Inferior parietal cortex (tissue), 1 donor: ENCODE data around the gene SENP6.
"Not testable (repeated sequence)": the region's sequence is repeated elsewhere in the genome, so short reads cannot be mapped to it uniquely, and the experiment has no call there.

Experiments used
- DNase-seq: peaks from one replicate; pipeline ENCODE4 v3.0.0-alpha.2; 2016; ENCODE audit errors: extremely low spot score

The SENP6 gene

DNA sequence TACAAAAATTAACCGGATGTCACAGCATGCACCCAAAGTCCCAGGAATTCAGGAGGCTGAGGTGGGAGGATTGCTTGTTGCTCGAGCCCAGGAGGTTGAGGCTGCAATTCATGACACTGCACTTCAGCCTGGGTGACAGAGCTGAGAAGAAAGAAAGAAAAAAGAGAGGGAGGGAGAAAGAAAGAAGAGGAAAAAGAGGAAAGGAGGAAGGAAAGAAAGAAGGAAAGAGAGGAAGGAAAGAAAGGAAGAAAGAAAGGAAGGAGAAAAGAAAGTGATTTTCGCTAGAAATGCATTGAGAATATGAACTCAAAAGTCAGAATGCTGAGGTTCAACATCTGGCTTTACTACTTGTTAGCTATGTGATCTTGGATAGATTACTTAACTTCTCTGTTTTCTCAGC lies 6.6 kb downstream of the SENP6 start:
- DNase-seq = no peak

DNA sequence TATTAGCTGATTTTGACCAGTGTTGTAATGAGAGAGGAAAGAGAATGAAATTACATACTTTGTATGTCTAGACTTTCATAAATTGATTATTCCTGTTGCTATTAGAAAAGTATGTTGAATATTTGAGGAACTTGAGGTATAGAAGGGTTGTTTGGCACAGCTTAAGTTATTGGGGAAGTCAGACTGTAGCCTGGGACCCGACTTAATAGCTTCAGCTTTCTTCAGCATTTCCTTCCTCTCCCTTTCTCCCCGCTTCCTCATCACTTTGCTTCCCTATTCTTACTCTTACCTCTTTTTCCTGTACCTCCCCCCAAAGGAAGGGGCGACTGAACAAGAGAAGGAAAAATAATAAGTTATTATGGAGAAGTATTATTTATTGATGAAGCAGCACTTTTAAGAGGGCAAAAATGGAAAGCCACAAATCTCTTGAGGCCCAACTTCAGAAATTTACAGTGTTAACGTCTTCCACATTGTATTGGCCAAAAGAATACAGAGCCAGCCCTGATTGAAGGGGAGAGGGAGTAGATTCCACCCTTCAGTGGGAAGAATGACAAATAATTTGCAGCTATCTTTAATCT lies 7.4 kb downstream of the SENP6 start:
- DNase-seq = no peak

DNA sequence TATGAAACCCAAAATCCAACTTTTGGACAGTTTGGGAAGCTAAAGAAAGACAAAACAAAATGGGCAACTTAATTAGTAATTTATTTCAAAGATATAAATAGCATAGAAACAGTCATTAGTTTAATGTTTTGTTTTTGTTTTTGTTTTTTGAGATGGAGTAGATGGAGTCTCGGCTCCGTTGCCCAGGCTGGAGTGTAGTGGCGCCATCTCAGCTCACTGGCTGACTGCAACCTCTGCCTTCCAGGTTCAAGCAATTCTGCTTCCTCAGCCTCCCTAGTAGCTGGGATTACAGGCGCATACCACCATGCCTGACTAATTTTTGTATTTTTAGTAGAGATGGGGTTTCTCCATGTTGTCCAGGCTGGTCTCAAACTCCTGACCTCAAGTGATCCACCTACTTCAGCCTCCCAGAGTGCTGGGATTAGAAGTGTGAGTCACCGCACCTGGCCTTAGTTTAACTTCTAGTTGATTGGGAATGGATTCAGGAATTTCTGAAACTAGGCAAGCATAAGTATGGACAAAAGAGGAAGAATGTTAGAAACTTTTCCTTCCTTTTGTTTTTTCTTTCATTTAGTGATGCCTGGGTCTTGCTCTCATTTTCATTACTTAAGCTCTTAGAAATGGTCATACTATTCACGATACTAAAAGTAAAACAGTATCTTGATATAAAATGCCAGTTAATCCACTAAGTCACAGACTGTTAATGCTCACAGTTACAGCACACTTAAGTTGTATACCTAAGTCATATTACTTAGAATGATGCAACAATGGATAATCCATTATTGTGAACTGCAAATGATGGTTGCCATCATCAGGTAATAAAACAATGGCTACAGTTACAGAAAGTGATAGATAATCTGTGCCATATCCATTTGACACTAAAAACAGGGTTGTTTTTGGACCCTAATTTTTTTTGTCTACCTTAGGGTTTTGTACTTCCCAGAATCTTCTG lies 8.2 kb downstream of the SENP6 start:
- DNase-seq = no peak

DNA sequence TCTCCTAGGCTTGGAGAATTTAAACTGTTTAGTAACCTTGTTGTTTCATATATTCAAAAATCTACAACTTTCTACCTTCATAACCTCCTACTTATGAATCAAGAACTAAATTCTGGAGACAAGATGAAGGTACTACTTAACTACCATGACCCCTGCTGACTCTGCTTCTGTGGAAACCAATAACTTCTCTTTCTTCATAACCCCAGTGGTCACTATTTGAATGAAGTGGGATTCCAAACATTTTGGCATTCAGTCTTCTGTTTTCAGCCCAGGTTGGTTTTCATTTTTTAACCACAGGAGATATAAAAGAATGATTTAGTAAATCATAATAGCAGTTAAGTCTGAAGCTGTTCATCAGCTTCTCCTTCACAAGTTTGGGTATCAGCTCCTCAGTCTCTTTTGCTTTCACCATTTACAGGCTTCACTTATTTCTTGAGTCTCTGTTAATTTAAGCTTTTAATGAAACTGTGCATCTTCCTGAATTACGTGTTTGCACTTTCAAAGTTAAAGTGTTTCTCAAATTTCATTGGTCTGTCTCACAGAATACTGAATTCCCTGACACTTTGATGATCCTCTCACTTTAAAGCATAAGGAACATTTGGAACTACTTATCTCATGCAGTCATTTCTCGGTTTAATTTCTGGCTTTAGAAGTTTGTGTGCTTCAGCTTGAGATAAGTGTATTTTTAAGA lies 9.5 kb downstream of the SENP6 start:
- DNase-seq = no peak

GRCh38 chr6:75611702-75612375 lies 10.2 kb downstream of the SENP6 start:
- no peak for DNase-seq

GRCh38 chr6:75612434-75612833 lies 10.8 kb downstream of the SENP6 start:
- no peak for DNase-seq

DNA sequence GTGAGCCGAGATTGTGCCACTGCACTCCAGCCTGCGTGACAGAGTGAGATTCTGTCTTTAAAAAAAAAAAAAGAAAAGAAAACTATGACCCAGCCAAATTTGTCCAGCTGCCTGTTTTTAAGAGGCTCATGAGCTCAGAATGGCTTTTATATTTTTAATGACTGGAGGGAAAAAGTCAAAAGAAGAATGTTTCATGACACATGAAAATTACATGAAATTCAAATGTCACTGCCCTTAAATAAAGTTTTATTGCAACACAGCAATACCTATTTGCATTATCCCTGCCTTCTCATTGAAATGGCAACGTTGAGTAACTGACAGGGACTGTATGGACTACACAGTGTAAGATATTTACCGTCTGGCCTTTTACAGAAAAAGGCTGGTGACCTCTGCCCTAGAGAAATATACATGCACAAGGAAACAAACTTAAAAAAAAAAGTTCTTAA lies 11.4 kb downstream of the SENP6 start:
- DNase-seq = no peak

DNA sequence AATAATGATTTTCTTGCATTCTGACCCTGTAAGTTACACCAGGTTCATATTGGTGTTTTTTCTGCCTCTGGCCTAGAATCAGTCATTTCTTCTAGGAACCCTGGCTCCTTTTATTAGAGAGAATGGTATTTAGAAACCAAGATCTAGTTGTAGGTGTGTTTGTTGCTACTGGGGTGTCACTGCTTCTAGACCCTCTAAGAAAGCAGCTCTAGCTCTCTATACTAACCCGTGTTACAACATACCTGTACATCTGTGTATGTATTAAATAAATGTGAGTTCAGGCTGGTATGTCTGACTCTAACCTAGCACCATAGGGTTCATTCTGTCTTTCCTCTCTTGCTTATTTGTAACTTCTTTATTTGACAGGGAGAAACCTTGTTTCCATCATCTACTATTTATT lies 16.8 kb downstream of the SENP6 start:
- no peak for DNase-seq

DNA sequence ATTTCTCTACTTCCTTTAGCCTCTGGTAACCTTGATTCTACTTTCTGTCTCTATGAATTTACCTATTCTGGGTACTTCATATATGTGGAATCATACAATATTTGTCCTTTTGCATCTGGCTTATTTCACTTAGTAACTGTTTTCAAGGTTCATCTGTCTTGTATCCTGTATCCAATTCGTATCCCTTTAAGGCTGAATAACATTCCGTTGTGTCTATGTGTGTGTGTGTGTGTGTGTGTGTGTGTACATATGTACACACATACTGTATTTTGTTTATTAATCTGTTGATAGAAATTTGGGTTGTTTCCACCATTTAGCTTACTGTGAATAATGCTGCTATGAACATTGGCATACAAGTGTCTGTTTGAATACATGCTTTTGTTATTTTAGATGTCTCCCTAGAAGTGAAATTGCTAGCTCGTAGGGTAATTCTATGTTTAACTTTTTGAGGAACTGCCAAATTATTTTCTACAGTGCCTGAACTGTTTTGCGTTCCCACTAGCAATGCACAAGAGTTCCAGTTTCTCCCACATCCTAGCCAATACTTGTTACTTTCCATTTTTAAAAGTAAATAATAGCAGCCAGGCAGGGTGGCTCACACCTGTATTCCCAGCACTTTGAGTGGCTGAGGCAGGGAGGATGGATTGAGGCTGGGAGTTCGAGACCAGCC lies 17.7 kb downstream of the SENP6 start:
- DNase-seq = peak; percentile 60

DNA sequence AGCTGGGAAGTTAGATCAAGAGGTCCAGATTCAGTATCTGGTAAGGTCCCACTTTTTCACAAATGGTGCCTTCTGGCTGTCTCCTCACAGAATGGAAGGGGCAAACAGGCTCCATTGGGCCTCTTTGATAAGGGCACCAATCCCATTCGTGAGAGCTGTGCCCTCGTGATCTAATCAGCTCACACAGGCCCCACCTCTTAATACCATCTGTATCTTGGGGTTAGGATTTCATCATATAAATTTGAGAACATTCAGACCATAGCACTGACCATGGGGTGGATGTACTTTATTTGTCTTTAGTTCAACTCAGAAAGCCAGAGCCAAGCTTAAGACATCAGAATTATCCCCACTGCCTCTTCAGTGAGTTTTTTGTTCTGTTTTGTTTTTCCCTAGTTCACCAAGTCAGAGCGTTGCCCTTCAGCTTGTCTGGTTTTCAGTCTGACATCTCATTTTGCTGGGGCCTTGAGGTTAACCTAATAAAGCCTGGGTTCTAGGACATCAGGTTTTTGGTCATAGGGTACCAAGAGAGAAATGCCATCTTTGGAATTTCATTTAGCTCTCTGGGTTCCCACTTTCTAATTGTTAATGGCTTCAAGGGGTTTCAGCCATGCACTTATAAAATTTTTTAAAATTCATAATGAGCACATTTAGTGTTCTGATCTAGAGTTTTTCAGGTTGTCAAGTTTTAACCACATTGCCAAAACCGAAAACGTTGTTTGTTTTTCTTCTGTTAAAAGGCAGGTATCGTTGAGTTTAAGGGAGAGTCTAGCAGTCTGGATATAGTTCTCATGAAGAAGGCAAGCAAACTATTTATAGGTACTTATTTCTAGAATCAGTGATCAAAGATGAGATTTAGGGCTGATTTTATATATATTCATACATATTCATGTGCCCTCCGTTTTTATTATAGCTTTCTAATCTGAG lies 19.0 kb downstream of the SENP6 start:
- DNase-seq = no peak

DNA sequence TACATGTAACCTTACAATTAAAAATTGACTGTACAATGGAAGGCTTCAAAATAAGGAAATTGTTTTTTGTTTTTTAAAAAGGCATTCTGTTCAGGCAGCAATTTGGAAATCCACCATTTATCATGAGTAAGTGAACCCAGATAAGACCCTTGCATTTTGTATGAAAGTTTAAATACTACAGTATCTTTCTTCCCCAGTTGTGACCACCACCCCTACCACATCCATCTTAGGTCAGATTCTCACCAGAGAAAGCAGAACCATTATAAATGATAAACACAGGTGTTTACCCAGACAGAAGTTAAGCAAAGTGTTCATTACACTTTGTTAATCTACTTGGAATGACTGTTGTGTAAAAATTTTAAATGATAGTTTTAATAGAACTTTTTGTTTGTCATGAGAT lies 20.2 kb downstream of the SENP6 start:
- DNase-seq = no peak

DNA sequence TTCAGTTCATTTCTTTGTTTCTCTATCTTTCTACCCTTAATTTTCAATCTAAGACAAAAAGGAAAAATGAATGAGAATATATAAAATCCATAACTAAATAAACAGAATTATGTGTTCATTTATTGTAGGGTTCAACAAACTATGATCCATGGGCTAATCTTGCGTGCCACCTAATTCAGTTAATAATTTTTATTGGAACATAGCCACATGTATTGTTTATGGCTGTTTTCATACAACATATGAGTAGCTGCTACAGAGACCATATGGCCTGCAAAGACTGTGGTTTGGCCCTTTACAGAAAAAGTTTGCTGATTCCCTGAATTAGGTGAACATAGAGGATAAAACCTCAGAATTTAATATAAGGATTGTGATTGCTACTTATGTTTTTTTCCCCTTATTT lies 21.8 kb downstream of the SENP6 start:
- DNase-seq = no peak

GRCh38 chr6:75624335-75624734 lies 22.7 kb downstream of the SENP6 start:
- DNase-seq = no peak

GRCh38 chr6:75624988-75625387 lies 23.3 kb downstream of the SENP6 start:
- DNase-seq = no peak

- no peak for DNase-seq
Observed at GRCh38 chr6:75626561-75626960, 24.9 kb downstream of the SENP6 start.

DNA sequence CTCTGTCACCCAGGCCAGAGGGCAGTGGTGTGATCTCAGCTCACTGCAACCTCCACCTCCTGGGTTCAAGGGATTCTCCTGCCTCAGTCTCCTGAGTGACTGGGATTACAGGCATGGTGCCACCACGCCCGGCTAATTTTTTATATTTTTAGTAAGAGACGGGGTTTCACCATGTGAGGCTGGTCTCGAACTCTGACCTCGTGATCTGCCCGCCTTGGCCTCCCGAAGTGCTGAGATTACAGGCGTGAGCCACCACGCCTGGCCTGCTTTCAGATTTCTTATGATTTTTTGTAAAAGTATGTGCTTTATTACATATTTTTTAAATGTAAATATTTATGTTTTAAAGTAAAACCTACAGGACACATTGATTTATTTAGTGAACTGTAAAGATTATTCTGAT lies 26.0 kb downstream of the SENP6 start:
- DNase-seq = not testable (repeated sequence)

GRCh38 chr6:75631859-75632635 lies 30.4 kb downstream of the SENP6 start:
- no peak for DNase-seq

- DNase-seq = no peak
Observed at GRCh38 chr6:75633045-75633444, 31.4 kb downstream of the SENP6 start.

DNA sequence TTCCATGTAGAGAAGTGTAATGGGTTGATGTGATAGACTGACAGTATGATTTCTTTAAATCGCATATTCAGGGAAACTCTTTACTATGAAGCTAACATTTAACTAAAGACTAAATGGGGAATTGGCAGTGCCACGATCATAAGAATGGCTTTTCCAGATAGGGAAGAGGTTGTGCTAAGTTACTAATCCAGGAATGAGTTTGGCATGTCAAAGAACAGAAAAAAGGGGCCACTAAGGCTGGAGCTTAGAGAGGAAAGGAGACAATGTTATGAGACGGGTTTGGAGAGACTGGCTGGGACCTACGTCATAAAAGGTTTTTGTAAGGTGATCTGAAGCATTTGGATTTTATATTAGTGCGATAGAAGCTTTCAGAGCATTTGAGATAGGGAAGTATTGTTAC lies 40.6 kb downstream of the SENP6 start:
- no peak for DNase-seq

DNA sequence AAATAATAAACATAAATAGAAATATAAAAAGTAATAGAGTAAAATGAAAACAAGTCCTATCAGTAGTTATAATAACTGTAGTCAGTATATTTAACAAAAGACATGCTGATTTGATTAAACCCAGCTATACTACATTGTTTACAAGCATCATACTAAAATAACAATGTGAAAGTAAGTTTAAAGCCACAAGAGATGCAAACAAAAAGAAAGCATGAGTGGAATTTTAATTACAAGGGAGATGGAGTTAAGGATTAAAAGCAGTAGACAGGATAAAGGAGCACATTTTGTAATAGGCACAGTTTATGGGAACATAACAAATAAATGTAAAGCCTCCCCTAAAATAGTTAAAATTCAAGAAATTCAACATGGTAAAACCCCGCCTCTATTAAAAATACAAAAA lies 41.5 kb downstream of the SENP6 start:
- no peak for DNase-seq
